NCI-H2227 (cell line): ENCODE results near the gene TADA2B.

Experiments
- DNase-seq: peaks from one replicate; lab custom pipeline; 2025; ENCODE audit not compliant: unreplicated experiment; lab: John Stamatoyannopoulos, UW

The TADA2B gene

GRCh38 chr4:7017446-7018048 lies 25.6 kb upstream of the TADA2B start:
- DNase-seq: no peak

DNA sequence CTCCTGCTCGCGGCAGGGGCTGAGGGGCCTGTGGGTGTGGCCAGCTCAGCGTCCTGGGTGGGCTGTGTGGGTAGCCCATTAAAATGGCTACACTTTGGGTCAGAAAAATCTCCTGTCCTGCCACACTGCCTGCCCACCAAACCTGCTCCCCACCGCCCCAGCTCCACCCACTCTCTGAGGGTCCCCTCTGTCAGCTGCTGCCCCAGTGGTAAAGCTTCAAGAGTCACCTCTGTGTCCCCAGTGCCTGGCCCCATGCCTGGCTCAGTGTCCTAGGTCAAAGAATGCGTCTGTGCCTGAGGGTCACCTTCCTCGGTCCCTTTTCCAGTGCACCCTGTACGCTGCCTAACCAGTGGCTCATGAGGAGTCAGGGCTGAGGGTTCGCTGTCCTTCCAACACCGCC lies 24.9 kb upstream of the TADA2B start:
- DNase-seq: no peak

DNA sequence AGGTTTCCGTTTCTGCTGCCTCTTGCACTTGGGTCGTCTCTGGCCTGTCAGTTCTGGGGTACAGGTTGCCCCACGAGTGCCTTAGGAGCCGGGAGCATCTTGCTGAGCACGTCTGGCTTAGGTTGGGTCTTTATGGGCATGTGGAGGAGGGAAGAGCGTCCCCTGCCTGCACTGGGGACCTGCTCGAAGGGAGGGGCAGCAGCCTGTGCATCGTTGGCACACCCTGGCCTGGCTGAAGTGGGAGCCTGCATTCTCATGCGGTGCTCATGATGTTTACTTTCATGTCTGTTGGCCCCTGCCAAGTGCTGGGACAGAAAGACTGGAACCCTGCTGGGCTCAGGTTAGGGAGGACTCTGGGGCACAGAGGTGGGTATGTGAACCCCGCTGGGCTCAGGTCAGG lies 23.8 kb upstream of the TADA2B start:
- DNase-seq: no peak

GRCh38 chr4:7020290-7020689 lies 22.9 kb upstream of the TADA2B start:
- DNase-seq: no peak

DNA sequence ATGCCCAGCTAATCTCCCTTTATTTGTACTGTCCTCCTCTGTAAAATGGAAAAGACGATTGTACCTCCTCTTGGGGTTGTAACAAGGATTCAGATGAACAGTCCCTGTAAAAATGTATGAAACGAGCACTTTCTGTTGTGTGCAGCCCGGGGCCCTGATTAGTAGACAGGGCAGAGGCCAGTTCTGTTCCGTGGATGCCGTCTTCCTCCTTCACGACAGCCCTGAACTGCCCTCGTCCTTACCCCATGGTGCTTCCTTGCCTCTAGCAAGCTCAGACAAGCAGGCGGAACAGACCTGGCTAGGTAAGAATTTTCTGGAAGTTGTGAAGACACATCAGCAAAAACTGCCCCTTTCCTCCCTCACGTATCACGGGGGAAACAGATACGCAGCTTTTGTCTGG lies 22.3 kb upstream of the TADA2B start:
- DNase-seq: no peak

DNA sequence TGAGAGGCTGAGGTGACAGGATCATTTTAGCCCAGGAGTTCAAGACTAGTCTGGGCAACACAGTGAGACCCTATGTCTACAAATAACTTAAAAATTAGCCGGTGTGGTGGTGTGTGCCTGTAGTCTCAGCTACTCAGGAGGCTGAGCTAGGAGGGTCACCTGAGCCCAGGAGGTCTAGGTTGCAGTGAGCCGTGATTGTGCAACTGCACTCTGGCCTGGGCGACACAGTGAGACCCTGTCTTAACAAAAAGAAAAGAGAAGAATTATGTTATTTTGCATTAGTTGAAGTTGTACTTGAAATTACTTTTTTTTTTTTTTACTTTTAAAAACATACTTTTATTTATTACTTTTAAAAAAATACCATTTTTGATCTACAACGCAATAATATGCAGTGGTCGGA lies 21.8 kb upstream of the TADA2B start:
- no peak for DNase-seq

- DNase-seq: no peak
These were observed 21.1 kb upstream of the TADA2B start for GRCh38 chr4:7021930-7022664.

DNA sequence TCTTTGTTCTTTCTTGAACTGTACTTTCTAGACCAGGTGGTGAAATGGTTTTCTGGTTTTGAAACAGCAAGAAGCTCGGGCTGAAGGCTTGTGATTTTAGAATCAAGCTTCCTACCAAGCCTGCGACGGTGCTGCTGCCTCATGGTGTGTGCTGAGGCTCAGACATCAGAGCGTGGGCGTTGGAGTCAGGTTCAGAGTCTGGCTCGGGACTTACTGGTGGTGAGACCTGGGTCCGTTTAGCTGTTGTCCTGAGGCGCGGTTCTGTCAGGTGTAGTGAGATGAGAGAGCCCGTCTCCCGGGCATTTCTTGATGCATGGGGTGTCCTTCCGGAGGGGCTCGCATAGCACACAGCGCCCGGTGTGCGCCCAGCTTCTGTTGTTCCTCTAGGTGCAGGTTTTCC lies 19.7 kb upstream of the TADA2B start:
- DNase-seq: no peak

GRCh38 chr4:7023901-7024300 lies 19.3 kb upstream of the TADA2B start:
- no peak for DNase-seq

DNA sequence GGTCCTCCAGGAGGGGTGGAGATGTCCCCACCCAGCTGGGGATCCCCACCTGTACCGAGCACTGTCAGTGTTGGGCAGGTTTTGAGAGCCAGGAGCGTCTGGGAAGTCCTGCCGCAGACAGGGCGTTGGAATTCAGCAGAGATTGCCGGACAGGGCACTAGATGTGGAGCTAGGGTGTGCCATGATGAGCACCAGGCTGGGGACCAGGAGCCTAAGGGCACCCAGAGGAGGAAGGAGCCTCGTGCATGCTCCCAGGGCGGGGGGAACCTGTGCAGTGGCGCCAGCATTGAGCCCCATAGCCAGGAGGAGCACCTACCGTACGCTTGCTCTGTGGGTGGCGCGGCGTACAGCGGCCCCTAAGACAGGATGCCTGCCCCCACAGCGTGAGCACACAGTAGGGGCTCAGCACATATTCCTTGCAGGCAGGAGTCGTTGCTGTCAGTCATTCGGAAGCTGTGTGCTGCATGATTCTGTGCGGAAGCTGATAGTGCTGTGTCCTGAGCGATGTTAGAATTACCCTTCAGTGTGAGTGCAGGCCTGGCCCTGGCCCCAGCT lies 18.8 kb upstream of the TADA2B start:
- DNase-seq: no peak

DNA sequence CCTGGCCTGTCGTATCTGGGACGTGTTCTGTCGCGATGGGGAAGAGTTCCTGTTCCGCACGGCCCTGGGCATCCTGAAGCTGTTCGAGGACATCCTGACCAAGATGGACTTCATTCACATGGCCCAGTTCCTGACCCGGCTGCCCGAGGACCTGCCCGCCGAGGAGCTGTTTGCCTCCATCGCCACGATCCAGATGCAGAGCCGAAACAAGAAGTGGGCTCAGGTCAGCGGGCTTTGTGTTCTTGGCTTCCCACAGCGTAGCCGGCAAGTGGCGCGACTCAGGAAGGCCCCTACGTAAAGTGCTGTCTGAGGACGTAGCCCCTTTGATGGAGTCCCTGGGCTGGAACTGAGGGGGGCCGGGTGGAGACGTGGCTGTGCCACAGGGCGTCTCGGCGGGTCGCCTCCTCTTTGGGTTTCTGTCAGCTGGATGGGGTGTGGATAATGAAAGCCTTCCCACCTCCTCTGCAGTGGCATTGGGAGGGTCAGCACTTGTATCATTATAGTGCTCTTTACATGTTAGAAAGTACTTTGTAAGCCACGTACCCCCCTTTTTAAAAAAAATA lies 18.1 kb upstream of the TADA2B start:
- no peak for DNase-seq

- DNase-seq: no peak
These were observed 17.1 kb upstream of the TADA2B start for GRCh38 chr4:7026107-7026506.

GRCh38 chr4:7027284-7027683 lies 15.9 kb upstream of the TADA2B start:
- DNase-seq: no peak

DNA sequence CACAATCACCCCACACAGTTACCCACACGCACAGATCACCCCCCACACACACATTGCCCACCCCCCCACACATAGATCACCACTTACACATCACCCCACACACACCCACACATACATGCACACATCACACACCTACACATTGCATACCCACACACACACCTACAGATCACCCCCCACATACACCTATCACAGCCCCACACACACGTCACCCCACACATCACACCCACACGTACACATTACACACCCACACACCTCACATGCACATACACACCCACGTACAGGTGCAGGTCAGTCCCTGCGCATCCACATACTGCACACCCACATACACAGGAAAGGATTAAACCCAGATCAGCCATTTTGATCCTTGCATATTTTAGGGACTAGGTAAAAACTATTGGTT lies 15.3 kb upstream of the TADA2B start:
- DNase-seq: no peak

GRCh38 chr4:7029212-7029611 lies 14.0 kb upstream of the TADA2B start:
- no peak for DNase-seq

GRCh38 chr4:7029921-7030320 lies 13.3 kb upstream of the TADA2B start:
- no peak for DNase-seq

GRCh38 chr4:7030856-7031255 lies 12.3 kb upstream of the TADA2B start:
- DNase-seq: no peak

DNA sequence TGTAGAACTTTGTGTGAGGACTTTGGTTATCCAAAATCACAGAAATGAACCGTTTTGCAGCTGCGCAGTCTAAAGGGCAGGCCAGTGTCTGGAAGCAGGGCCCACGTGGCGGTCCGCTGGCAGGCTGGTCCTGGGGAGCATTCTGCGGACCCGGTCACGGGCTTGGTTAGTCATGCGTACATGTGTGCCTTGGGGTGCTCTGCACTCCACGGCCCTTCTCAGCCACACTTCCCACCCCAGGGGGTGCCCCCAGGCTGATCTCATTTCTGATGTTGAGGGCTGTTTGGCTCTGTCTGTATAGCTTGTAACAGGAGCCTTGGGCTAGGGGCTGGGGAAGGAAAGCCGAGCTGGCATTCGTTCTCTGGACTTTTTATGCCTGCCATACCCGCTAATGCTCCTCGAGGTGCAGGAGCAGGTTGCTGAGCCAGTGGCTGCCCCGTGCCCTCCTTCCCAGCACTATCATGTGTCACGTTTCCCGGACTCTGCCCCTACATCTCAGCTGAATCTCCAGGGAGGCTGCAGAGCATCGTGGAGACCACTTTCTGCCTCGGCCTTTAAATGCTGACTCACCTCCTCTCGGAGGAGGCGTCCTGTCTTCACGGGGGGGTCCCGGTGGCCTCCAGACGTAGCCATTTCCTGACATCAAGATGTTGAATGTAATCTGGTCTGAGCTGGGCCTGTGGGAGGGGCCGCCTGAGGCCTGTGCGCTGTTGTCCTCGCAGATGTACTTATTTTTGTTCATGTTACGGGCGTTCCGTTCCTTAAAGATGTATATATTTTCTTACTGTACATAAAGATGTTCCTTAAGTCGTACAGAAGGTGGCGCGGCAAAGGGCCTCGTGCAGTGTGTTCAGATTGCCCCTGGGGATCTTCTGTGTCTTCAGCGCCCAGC lies 11.4 kb upstream of the TADA2B start:
- no peak for DNase-seq

GRCh38 chr4:7032596-7032995 lies 10.6 kb upstream of the TADA2B start:
- DNase-seq: no peak

GRCh38 chr4:7034262-7035081 lies 8.7 kb upstream of the TADA2B start:
- DNase-seq: no peak

- DNase-seq: no peak
These were observed 5.7 kb upstream of the TADA2B start for GRCh38 chr4:7037425-7037824.
